ENCODE results near the gene CRYAB. TPM values are rescaled to one million over a fixed set of nuclear protein-coding genes. Genes with fewer than 3 reads are reported as not detected.
"Not testable (repeated sequence)": the region's sequence is repeated elsewhere in the genome, so short reads cannot be mapped to it uniquely, and the experiment has no call there.

Gene CRYAB
- total and polyA plus RNA-seq, 2 donors (not counting 1 experiment from before 2014, with no cell fraction given): not detected

DNA sequence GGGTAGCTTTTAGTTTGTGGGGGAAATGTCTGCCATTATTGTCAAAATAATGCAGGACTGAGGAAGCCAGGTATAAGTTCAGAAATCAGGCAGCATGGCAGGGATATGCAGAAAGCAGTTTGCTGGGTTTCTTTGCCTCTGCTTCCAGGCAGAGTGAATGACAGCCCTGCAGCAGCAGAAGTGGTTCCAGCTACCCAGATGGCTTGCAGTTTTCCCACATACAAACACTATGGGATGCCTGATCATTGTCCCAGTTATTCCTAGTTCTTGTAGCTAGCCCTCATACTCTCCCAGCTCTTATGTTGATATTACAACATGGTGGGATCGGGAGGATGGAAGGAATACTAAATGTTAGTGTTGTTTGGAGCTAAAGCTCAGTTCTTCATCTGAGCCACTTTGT lies 22.7 kb upstream of the CRYAB start:
- no peaks in the 10 kb centered on the region for H3K9me3 Mint-ChIP-seq (ENCODE audit: insufficient read depth)
- no peak for TF ChIP-seq EZH2 (IDR thresholded peaks at IDR 0.05; ENCODE audit: borderline replicate concordance, insufficient read depth, low read depth, low read length, poor library complexity, severe bottlenecking)
- TF ChIP-seq, protein P1, sequence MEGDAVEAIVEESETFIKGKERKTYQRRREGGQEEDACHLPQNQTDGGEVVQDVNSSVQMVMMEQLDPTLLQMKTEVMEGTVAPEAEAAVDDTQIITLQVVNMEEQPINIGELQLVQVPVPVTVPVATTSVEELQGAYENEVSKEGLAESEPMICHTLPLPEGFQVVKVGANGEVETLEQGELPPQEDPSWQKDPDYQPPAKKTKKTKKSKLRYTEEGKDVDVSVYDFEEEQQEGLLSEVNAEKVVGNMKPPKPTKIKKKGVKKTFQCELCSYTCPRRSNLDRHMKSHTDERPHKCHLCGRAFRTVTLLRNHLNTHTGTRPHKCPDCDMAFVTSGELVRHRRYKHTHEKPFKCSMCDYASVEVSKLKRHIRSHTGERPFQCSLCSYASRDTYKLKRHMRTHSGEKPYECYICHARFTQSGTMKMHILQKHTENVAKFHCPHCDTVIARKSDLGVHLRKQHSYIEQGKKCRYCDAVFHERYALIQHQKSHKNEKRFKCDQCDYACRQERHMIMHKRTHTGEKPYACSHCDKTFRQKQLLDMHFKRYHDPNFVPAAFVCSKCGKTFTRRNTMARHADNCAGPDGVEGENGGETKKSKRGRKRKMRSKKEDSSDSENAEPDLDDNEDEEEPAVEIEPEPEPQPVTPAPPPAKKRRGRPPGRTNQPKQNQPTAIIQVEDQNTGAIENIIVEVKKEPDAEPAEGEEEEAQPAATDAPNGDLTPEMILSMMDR (IDR thresholded peaks at IDR 0.05): no peak
- peaks cover 31% of the 10 kb centered on the region for H3K4me1 Mint-ChIP-seq
- Histone ChIP-seq H3K36me3 (replicated peaks in 1 of 2; ENCODE audit: control extremely low read depth in 1 of 2, control insufficient read depth in 1 of 2, extremely low read depth in 1 of 2, insufficient read depth in 2 of 2, low read length in 1 of 2) (no peaks in the 10 kb centered on the region), H3K9me3 (ENCODE audit: control extremely low read depth in 1 of 3, control insufficient read depth in 2 of 3, insufficient read depth in 1 of 3, low read length in 2 of 3) (no peaks in the 10 kb centered on the region), H3K4me1 (ENCODE audit: control insufficient read depth in 2 of 2, insufficient read depth in 2 of 2, low read length in 2 of 2) (peaks cover 21 to 36% of the 10 kb centered on the region in 2 donors), H3K79me2 (ENCODE audit: control insufficient read depth, insufficient read depth, low read length) (no peaks in the 10 kb centered on the region), H3K4me2 (replicated peaks; ENCODE audit: low read depth, low read length, poor library complexity, severe bottlenecking) (no peak overlapping the region), H2AFZ (ENCODE audit: insufficient read depth, low read depth, low read length, poor library complexity, severe bottlenecking) (no peak overlapping the region), H3K4me3 (ENCODE audit: control extremely low read depth in 1 of 5, extremely low read depth in 1 of 5, insufficient read depth in 1 of 5, low read depth in 2 of 5, low read length in 4 of 5) (no peak overlapping the region), H3K27ac (ENCODE audit: low read length in 2 of 2) (no peak overlapping the region), H4K20me1 (ENCODE audit: control insufficient read depth, insufficient read depth, low read length, poor library complexity, severe bottlenecking) (no peaks in the 10 kb centered on the region), H3K27me3 (replicated peaks in 1 of 4; ENCODE audit: control extremely low read depth in 1 of 4, control insufficient read depth in 3 of 4, insufficient read depth in 4 of 4, low read length in 3 of 4) (peaks cover 0 to 18% (median 5%) of the 10 kb centered on the region in 4 experiments), H3K9ac (ENCODE audit: low read length) (no peak overlapping the region)
- ChIA-PET POLR2A (no interaction called here), CTCF (interaction anchor here (0.7 to 5.3 kb wide), 4 partner anchors 25 to 346 kb away, joined by 3 to 54 read pairs (median 4); no protein-coding TSS in a partner anchor)
- H3K27me3 Mint-ChIP-seq: peaks cover 18% of the 10 kb centered on the region
- no peak overlapping the region for H3K4me3 Mint-ChIP-seq
- DNase-seq (no peak), ATAC-seq (ENCODE audit: low read depth) (no peak)
- no CpG with 5 or more reads among the region's 1 CpG for WGBS (ENCODE audit: insufficient coverage)
- H3K27ac Mint-ChIP-seq: no peak overlapping the region
- intact Hi-C loops (cut with micrococcal nuclease): no loop called here

DNA sequence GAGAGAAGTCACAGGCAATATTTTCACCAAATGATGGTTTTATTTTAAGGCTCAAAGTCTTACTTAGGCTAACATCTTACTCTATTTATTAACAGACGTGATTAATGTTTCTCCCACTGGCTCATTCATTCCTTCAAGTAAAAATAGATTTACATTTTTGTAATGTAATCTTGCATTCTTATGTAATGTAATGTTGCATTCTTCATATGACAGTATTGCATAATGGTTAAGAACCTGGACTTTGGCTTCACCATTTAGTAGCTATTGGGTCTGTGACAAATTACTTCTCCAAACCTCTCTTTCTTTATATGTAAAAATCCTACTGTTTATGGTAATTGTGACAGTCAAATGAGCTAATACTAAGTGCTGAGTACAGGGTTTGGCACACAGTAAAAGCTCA lies 22.3 kb upstream of the CRYAB start:
- H3K36me3 ChIP-seq (replicated peaks in 1 of 2; ENCODE audit: control extremely low read depth in 1 of 2, control insufficient read depth in 1 of 2, extremely low read depth in 1 of 2, insufficient read depth in 2 of 2, low read length in 1 of 2): no peaks in the 10 kb centered on the region
- no peaks in the 10 kb centered on the region for H4K20me1 ChIP-seq (ENCODE audit: control insufficient read depth, insufficient read depth, low read length, poor library complexity, severe bottlenecking)
- H2AFZ ChIP-seq (ENCODE audit: insufficient read depth, low read depth, low read length, poor library complexity, severe bottlenecking): no peak overlapping the region
- Mint-ChIP-seq H3K4me3 (no peak overlapping the region), H3K9me3 (ENCODE audit: insufficient read depth) (no peaks in the 10 kb centered on the region), H3K27ac (no peak overlapping the region), H3K4me1 (peaks cover 26% of the 10 kb centered on the region), H3K27me3 (peaks cover 18% of the 10 kb centered on the region)
- H3K79me2 ChIP-seq (ENCODE audit: control insufficient read depth, insufficient read depth, low read length): no peaks in the 10 kb centered on the region
- intact Hi-C loops (cut with micrococcal nuclease): no loop called here
- peaks cover 18 to 34% of the 10 kb centered on the region in 2 donors for H3K4me1 ChIP-seq (ENCODE audit: control insufficient read depth in 2 of 2, insufficient read depth in 2 of 2, low read length in 2 of 2)
- no peak overlapping the region for H3K27ac ChIP-seq (ENCODE audit: low read length in 2 of 2)
- H3K9ac ChIP-seq (ENCODE audit: low read length): no peak overlapping the region
- no CpG with 5 or more reads among the region's 1 CpG for WGBS (ENCODE audit: insufficient coverage)
- no peak overlapping the region for H3K4me2 ChIP-seq (replicated peaks; ENCODE audit: low read depth, low read length, poor library complexity, severe bottlenecking)
- peaks cover 0 to 18% (median 5%) of the 10 kb centered on the region in 4 experiments for H3K27me3 ChIP-seq (replicated peaks in 1 of 4; ENCODE audit: control extremely low read depth in 1 of 4, control insufficient read depth in 3 of 4, insufficient read depth in 4 of 4, low read length in 3 of 4)
- ATAC-seq (ENCODE audit: low read depth) (no peak), DNase-seq (no peak)
- H3K9me3 ChIP-seq (ENCODE audit: control extremely low read depth in 1 of 3, control insufficient read depth in 2 of 3, insufficient read depth in 1 of 3, low read length in 2 of 3): no peaks in the 10 kb centered on the region
- TF ChIP-seq, protein P1 (IDR thresholded peaks at IDR 0.05): no peak
- TF ChIP-seq EZH2 (IDR thresholded peaks at IDR 0.05; ENCODE audit: borderline replicate concordance, insufficient read depth, low read depth, low read length, poor library complexity, severe bottlenecking): no peak
- ChIA-PET POLR2A (no interaction called here), CTCF (interaction anchor here (0.7 to 5.3 kb wide), 3 partner anchors 25 to 346 kb away, joined by 3 to 54 read pairs (median 4); no protein-coding TSS in a partner anchor)
- no peak overlapping the region for H3K4me3 ChIP-seq (ENCODE audit: control extremely low read depth in 1 of 5, extremely low read depth in 1 of 5, insufficient read depth in 1 of 5, low read depth in 2 of 5, low read length in 4 of 5)

DNA sequence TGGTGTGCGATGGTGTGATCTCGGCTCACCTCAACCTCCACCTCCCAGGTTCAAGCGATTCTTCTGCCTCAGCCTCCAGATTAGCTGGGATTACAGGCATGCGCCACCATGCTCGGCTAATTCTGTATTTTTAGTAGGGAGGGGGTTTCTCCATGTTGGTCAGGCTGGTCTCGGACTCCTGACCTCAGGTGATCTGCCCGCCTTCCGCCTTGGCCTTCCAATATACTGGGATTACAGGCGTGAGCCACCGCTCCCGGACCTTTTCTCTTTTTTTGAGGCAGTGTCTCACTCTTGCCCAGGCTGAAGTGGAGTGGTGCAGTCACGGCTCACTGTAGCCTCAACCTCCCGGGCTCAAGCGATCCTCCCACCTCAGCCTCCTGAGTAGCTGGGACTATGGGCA lies 21.6 kb upstream of the CRYAB start:
- CTCF ChIA-PET: interaction anchor here (5.3 kb wide), 1 partner anchor 48 kb away, joined by 54 read pairs; no protein-coding TSS in a partner anchor
- WGBS (ENCODE audit: insufficient coverage): 100% methylated on average over 6 of the region's 14 CpGs
- H3K4me3 ChIP-seq (ENCODE audit: control extremely low read depth in 1 of 5, extremely low read depth in 1 of 5, insufficient read depth in 1 of 5, low read depth in 2 of 5, low read length in 4 of 5); H3K9me3 Mint-ChIP-seq (ENCODE audit: insufficient read depth); H4K20me1 ChIP-seq (ENCODE audit: control insufficient read depth, insufficient read depth, low read length, poor library complexity, severe bottlenecking); H3K79me2 ChIP-seq (ENCODE audit: control insufficient read depth, insufficient read depth, low read length); H3K4me3 Mint-ChIP-seq; DNase-seq; H3K36me3 ChIP-seq (replicated peaks in 1 of 2; ENCODE audit: control extremely low read depth in 1 of 2, control insufficient read depth in 1 of 2, extremely low read depth in 1 of 2, insufficient read depth in 2 of 2, low read length in 1 of 2); H3K27ac ChIP-seq (ENCODE audit: low read length in 2 of 2); H2AFZ ChIP-seq (ENCODE audit: insufficient read depth, low read depth, low read length, poor library complexity, severe bottlenecking); H3K4me2 ChIP-seq (replicated peaks; ENCODE audit: low read depth, low read length, poor library complexity, severe bottlenecking); H3K9me3 ChIP-seq (ENCODE audit: control extremely low read depth in 1 of 3, control insufficient read depth in 2 of 3, insufficient read depth in 1 of 3, low read length in 2 of 3); H3K27ac Mint-ChIP-seq; ATAC-seq (ENCODE audit: low read depth); POLR2A ChIA-PET; intact Hi-C loops (cut with micrococcal nuclease); H3K9ac ChIP-seq (ENCODE audit: low read length): not testable (repeated sequence)
- peaks cover 0 to 18% (median 5%) of the 10 kb centered on the region in 4 experiments for H3K27me3 ChIP-seq (replicated peaks in 1 of 4; ENCODE audit: control extremely low read depth in 1 of 4, control insufficient read depth in 3 of 4, insufficient read depth in 4 of 4, low read length in 3 of 4)
- Mint-ChIP-seq H3K27me3 (peaks cover 18% of the 10 kb centered on the region), H3K4me1 (peaks cover 20% of the 10 kb centered on the region)
- H3K4me1 ChIP-seq (ENCODE audit: control insufficient read depth in 2 of 2, insufficient read depth in 2 of 2, low read length in 2 of 2): peaks cover 17 to 27% of the 10 kb centered on the region in 2 donors
